ENCODE data around the gene ZBTB7C. TPM values are rescaled to one million over a fixed set of nuclear protein-coding genes. Genes with fewer than 3 reads are reported as not detected.

The ZBTB7C gene
- total RNA-seq, 4 donors from 2014 or later = 38.2 to 92.3 (median 52.4) TPM

GRCh38 chr18:48100165-48100575 lies 309.0 kb downstream of the ZBTB7C start:
- Histone ChIP-seq H3K27me3 (no peaks in the 10 kb centered on the region), H3K9me3 (no peaks in the 10 kb centered on the region), H3K4me1 (peaks cover 0 to 48% (median 3%) of the 10 kb centered on the region in 3 donors), H3K36me3 (peaks cover 0 to 51% (median 0%) of the 10 kb centered on the region in 3 donors), H3K4me3 (no peak overlapping the region), H3K27ac (no peak overlapping the region)
- no peak for TF ChIP-seq POLR2A (IDR thresholded peaks at IDR 0.05)
- no peak for TF ChIP-seq CTCF (IDR thresholded peaks at IDR 0.05)
- intact Hi-C loops (cut with DNase I) = no loop called here
- no peak for DNase-seq
- WGBS, 2 donors = 61 to 80% methylated on average over 7 to 8 of the region's 8 CpGs

- intact Hi-C loops (cut with DNase I) = no loop called here
Observed at GRCh38 chr18:48099481-48100164, 309.6 kb downstream of the ZBTB7C start.

GRCh38 chr18:48098538-48098937 lies 310.6 kb downstream of the ZBTB7C start:
- H3K27ac ChIP-seq = peak overlapping the region in 3 of 4 donors; percentile 16 to 63 (median 31)
- intact Hi-C loops (cut with DNase I) = no loop called here
- no peak overlapping the region for H3K4me3 ChIP-seq
- peaks cover 0 to 43% (median 3%) of the 10 kb centered on the region in 3 donors for H3K4me1 ChIP-seq
- TF ChIP-seq CTCF (IDR thresholded peaks at IDR 0.05) = no peak
- no peak for TF ChIP-seq POLR2A (IDR thresholded peaks at IDR 0.05)
- H3K9me3 ChIP-seq = no peaks in the 10 kb centered on the region
- H3K36me3 ChIP-seq = peaks cover 0 to 42% (median 0%) of the 10 kb centered on the region in 3 donors
- no peak for DNase-seq
- WGBS, 2 donors = 68 to 83% methylated on average over 6 of the region's 6 CpGs
- no peaks in the 10 kb centered on the region for H3K27me3 ChIP-seq

More at GRCh38 chr18:48099481-48100164, 309.6 kb downstream of the ZBTB7C start:
- Histone ChIP-seq H3K4me1 (peaks cover 0 to 42% (median 3%) of the 10 kb centered on the region in 3 donors), H3K27me3 (no peaks in the 10 kb centered on the region), H3K9me3 (no peaks in the 10 kb centered on the region), H3K27ac (peak overlapping the region in 1 of 4 donors; percentile 63), H3K36me3 (peaks cover 0 to 45% (median 0%) of the 10 kb centered on the region in 3 donors), H3K4me3 (no peak overlapping the region)
- no peak for DNase-seq
- TF ChIP-seq CTCF (IDR thresholded peaks at IDR 0.05) (no peak), POLR2A (IDR thresholded peaks at IDR 0.05) (no peak)
- WGBS, 2 donors = 57 to 84% methylated on average over 5 to 8 of the region's 8 CpGs

GRCh38 chr18:48098007-48098406 lies 311.2 kb downstream of the ZBTB7C start:
- H3K9me3 ChIP-seq = no peaks in the 10 kb centered on the region
- TF ChIP-seq POLR2A (IDR thresholded peaks at IDR 0.05) = no peak
- TF ChIP-seq CTCF (IDR thresholded peaks at IDR 0.05) = no peak
- H3K27me3 ChIP-seq = no peaks in the 10 kb centered on the region
- intact Hi-C loops (cut with DNase I) = no loop called here
- peaks cover 0 to 48% (median 0%) of the 10 kb centered on the region in 3 donors for H3K36me3 ChIP-seq
- DNase-seq = no peak
- peak overlapping the region in 3 of 4 donors; percentile 16 to 63 (median 31) for H3K27ac ChIP-seq
- H3K4me3 ChIP-seq = no peak overlapping the region
- H3K4me1 ChIP-seq = peaks cover 0 to 48% (median 3%) of the 10 kb centered on the region in 3 donors
- 19 to 50% methylated on average over 3 of the region's 3 CpGs for WGBS, 2 donors

GRCh38 chr18:48095726-48096125 lies 313.5 kb downstream of the ZBTB7C start:
- no peak for DNase-seq
- no peaks in the 10 kb centered on the region for H3K9me3 ChIP-seq
- peak overlapping the region in 1 of 4 donors; percentile 52 for H3K27ac ChIP-seq
- intact Hi-C loops (cut with DNase I) = no loop called here
- no peaks in the 10 kb centered on the region for H3K27me3 ChIP-seq
- H3K36me3 ChIP-seq = peaks cover 0 to 56% (median 0%) of the 10 kb centered on the region in 3 donors
- no peak overlapping the region for H3K4me3 ChIP-seq
- 68 to 91% methylated on average over 6 to 8 of the region's 8 CpGs for WGBS, 2 donors
- no peak for TF ChIP-seq POLR2A (IDR thresholded peaks at IDR 0.05)
- TF ChIP-seq CTCF (IDR thresholded peaks at IDR 0.05) = no peak
- peaks cover 0 to 43% (median 3%) of the 10 kb centered on the region in 3 donors for H3K4me1 ChIP-seq

Measured in esophagus squamous epithelium (tissue), 5 donors.